Measurements from ENCODE around the gene PCMTD2. TPM values are rescaled to one million over a fixed set of nuclear protein-coding genes. Genes with fewer than 3 reads are reported as not detected.
"Not testable (repeated sequence)": the region's sequence is repeated elsewhere in the genome, so short reads cannot be mapped to it uniquely, and the experiment has no call there.

PCMTD2 gene
- total RNA-seq, 1 donor from 2014 or later = 89.1 TPM

DNA sequence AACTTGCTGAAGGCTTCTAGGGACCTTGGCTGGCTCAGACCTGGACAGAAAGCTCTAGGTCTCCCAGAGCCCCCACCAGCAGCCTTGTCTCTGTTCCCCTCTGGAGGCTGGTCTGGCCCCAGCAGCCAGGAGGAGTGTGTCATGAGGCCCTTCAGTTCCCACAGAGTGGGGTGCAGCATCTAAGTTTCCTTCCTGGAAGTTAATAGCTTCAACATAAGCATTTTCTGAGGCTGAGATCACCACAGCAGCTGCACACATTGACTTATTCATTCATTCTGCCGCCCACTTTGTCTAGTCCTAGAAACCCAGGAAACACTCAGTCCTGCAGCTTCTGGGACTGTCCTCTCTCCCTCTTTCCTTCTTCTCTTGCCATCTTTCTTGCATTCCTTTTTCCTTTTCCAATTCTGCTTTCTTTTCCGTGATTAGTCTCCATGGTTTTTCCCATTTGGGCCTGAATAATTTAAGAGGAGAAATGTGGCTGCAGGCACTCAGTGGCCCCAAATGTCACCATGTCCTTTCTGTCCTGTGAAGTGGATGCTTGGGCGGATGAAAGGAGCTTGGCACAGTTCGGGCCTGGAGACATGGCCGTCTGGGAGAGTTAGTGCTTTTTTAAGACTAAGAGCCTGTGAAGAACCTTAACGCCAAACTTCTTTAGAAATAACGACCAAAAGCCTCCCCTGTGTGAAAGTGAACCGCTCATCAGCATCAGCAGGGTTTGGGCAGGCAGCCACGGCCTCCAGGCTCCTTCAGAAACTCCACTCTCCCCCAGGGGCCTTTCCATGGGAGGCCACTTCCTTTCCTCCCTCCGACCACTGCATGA is 31.0 kb upstream of the PCMTD2 start:
- DNase-seq = peak; percentile 95

- DNase-seq = no peak
Measured at GRCh38 chr20:64225171-64225595, 30.4 kb upstream of the PCMTD2 start.

DNA sequence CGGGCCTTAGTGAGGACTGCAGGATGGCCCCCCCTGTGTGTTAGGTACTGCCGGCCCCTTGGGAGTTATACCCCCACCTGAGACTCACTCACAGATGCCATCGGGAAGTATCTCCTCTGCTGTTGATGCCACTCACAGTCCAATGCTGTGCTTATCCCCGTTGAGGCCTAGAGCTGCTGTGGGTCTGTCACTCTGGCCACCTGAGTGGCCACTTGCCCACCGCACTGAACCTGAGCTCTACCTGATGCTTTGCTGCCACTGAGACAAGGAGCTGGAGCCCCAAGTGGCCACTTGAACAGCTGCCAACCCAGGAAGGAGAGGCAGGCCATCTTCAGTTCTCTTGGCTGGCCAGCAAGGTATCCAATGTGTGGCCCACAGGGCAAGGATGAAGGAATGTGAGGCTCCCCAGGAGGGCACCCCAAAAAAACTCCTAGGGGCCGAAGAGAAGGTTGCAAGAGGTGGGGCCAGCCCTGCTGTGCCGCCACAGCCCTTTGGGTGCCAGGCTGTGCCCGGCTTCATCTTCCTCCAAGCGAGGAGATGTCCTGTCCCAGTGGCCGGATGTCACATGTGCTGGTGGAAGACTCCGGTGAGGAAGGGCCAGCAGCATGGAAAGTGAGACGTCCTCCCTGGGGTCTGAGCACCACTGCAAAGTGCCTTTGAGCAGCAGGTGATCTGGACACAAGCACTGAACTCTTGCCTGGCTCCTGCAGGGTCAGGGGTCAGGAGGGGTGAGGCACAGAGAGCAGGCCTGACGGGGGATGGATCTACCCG is 29.5 kb upstream of the PCMTD2 start:
- no peak for DNase-seq

DNA sequence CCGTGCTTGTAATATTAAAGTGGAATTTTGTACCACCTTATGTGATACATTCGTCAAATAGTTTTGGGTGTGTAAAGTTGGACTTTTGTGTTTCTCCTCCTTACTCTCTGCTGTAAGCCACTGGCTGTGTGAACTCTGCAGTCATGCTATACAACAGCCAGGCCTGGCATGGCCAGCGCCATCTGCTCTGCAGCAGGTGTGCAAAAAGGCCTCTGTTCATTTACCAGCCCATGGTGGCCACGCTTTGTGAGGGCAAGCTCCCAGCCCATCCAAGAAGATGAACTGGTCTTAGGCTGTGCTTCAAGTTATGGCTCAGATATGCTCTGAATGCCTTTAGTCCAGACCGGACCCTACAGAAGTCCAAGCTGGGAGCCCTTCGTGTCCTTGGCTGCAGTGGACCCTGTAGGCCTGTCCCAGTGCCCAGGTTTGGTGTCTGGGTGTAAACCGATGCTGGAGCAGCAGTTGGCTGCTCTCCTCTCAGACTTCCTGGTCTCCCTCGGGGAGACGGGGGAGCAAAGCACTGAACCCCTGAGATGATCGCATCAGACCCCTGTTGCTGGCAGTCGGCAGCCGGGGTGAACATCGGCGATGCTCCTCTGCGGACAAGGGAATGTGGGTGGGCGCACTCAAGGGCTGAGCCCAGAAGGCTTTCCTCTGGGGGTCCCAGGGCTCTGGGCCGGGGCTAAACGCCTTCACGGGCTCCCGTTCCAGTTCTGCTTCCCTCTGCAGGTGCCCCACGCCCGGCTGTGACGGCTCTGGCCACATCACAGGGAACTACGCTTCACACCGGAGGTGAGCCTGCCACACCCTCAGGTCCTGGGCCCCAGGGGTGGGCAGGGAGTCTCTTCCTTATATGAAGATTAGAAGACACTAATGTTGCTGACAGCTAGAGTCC is 28.6 kb upstream of the PCMTD2 start:
- peak; percentile 41 for DNase-seq

DNA sequence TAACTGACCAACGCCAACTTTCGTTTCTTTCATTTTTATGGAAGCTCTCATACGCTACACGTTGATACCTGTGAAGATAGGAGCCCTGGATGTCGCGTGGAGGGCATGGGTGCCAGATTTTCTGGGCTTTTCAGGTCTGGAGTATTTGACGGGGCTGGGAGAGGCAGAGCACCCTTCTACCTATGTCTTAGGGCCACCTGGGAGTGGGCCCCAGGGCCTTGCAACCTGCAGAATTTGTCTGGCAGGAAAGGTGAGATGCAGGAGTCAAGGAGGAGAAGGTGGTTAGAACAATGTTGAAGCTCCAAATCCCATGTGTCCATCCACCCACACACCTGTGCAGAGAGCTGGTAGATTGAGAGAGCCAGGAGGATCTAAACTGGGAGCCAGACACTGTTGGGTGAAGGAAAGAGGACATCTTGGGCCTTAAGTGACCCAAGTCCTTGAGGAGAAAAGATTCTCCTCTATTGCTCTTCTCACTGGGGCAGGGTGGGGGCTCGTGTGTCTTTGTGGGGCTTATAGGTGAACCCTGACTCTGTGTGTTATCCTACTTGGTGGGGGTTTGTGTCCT is 27.4 kb upstream of the PCMTD2 start:
- no peak for DNase-seq

DNA sequence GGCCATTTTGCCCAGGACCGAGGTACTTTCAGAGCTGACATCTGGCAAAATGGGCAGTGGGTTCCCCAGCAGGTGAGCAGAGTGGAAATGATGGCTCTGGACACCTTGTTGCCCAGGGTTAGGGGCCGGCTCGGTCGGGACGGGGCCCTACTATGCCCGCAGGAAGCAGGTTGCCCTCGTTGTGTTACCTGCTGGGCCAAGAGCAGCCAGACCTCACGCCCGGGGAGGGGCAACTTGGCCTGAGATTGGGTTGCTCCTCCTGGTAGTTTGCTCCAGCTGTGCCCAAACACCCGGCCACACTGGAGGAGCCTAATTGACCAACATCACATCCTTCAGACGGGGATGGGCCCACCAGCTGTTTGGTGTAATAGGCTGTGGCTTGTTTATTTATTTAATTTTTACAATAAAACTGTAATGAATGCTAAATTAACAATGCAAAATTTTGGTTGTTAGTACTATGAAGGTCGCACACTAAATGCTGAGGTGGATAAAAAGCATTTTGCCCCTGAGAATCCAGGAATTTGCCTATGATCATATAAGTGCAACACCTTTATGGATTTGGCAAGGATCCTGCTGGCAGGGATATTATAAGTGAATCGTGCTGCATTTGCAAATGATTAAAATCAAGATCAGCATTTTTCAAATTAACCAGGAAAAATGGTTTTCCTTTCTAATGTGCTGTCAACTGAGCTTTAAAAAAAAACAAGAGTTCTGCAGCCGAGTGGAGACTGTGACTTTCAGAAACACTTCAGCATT is 26.6 kb upstream of the PCMTD2 start:
- no peak for DNase-seq

DNA sequence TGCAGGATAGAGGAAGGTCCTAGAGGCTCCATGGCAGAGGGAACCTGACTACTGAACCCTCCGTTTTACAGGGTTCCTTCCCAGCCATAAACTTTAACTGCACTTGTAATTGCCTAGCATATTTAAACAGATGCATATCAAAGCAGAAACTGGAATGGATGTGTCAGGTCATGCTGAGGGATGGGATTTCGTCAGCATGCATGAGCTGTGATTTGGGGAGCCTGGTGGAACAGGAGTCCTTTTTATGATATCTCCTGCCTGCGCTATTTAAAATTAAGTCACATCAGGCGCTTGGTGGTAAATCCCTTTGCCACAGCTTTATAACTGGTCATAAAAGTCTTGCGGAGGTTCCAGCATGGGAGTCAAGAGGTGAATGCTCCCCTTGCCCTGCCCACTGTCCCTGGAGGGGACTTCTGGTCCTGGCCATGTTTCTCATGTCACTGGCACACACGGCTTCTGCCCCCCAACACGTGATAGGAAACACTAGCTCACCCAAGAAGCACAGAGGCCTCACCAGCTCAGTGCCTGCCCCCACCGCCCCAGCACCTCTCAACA is 26.0 kb upstream of the PCMTD2 start:
- no peak for DNase-seq

GRCh38 chr20:64230461-64231145 is 24.9 kb upstream of the PCMTD2 start:
- no peak for DNase-seq

DNA sequence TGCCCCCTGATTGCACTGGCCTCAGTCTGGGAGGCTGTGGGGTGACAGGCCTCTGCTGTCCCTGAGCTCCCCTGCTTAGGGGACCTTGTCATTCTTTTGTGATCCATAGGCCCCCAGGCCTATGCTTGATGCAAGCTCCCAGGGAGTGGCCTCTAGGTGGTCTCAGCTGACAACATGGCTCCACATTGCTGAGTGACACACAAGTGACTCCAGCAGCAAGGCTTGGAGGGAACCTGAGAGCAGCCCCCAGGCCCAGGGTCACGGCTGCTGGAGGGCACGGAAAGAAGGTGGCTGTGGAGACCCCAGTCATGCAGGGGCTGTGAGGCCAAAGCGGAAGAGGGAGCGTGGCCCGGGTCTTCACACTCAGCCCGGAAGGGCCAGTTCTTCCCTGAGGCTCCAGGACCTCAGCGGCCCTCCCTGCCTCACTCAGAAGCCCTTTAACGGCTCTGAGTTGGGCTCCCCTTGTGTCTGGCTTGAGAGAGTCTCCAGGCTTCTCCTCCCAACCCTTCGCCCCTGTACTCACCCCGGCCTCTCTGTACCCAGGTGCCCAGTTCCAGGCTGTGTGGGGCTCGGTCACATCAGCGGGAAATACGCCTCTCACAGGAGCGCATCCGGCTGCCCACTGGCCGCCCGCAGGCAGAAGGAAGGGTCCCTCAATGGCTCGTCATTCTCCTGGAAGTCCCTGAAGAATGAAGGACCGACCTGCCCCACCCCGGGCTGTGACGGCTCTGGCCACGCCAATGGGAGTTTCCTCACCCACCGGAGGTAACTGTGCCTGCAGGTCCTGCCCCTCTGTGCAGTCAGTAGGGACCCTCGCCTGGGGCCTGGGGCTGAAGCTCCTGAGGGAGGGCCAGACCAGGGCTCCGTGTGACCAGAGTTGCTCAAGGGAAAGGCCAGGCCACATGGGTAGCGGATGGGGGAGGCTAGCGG is 23.7 kb upstream of the PCMTD2 start:
- DNase-seq = no peak

DNA sequence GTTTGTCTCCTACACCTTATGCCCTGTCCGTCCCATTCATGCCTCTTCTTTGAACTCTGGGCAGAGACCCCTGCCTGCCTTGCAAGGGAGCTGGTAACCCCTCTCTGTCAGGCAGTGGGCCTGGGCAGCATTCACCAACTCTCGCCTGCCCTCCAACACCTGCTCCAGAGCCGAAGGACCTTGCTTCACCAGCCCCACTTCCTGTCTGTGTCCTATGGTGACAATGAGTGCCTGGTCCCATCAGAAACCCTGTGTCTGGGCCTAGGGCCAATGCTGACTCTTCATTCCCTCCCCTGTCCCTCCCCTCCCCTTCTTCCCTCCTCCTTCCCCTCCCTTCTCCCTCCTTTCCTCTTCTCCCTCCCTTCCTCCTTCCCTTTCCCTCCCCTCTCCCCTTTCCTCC is 22.8 kb upstream of the PCMTD2 start:
- peak; percentile 43 for DNase-seq

DNA sequence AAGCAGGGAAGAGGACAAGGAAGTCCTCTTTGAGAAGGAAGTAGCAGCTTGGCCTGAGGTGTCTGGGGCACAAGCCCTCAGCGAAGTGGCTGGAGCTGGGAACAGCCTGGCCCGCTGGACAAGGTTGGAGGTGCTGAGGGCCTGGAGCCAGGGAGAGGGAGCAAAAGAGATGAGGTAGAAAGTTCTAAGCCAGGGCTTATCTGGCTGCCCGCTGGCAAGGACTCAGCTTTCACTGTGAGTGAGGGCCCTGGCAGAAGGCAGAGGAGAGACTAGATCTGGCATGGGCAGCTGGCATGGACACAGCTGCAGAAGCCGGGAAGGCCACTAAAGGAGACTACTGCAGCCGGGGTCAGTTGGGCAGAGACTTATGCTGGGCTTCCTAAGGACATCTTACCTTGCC is 21.8 kb upstream of the PCMTD2 start:
- peak; percentile 69 for DNase-seq

GRCh38 chr20:64234291-64234791 is 21.2 kb upstream of the PCMTD2 start:
- DNase-seq = no peak

DNA sequence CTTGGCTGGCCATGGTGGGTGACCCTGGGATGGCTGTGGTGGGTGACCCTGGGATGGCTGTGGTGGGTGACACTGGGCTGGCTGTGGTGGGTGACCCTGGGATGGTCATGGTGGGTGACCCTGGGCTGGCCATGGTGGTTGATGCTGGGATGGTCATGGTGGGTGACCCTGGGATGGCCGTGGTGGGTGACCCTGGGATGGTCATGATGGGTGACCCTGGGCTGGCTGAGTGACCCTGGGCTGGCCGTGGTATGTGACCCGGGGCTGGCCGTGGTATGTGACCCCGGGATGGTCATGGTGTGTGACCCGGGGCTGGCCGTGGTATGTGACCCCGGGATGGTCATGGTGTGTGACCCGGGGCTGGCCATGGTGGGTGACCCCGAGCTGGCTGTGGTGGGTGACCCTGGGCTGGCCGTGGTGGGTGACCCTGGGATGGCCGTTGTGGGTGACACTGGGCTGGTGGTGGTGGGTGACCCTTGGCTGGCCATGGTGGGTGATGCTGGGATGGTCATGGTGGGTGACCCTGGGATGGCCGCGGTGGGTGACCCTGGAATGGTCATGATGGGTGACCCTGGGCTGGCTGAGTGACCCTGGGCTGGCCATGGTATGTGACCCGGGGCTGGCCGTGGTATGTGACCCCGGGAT is 20.5 kb upstream of the PCMTD2 start:
- DNase-seq = not testable (repeated sequence)

DNA sequence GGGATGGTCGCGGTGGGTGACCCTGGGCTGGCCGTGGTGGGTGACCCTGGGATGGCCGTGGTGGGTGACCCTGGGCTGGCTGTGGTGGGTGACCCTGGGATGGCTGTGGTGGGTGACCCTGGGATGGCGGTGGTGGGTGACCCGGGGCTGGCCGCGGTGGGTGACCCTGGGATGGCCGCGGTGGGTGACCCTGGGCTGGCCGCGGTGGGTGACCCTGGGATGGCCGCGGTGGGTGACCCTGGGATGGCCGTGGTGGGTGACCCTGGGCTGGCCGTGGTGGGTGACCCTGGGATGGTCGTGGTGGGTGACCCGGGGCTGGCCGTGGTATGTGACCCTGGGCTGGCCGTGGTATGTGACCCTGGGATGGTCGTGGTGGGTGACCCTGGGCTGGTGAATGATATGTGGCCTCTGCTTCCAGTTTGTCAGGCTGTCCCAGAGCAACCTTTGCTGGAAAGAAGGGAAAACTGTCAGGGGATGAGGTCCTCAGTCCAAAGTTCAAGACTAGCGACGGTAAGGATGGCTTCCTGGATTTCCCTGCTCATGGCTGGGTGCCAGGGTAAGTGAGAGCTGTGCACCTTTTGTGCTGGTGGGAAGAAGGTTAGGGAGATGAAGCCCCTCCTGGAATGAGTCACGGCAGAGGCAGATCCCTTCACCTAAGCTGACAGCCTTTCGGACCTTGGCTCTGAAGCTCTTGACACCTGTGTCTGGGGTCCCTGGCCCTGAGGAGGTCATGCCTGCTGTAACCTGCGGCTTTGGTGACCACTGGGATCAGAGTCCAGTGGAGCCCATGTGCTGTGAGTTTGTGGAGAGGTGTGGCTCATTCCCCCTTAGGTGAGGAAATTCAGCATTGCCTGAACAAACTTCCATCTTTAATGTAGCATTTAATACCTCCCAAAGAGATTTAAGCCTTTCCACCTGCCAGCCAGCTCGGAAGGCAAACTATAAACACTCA is 19.1 kb upstream of the PCMTD2 start:
- no peak for DNase-seq

GRCh38 chr20:64237316-64237715 is 18.2 kb upstream of the PCMTD2 start:
- no peak for DNase-seq

DNA sequence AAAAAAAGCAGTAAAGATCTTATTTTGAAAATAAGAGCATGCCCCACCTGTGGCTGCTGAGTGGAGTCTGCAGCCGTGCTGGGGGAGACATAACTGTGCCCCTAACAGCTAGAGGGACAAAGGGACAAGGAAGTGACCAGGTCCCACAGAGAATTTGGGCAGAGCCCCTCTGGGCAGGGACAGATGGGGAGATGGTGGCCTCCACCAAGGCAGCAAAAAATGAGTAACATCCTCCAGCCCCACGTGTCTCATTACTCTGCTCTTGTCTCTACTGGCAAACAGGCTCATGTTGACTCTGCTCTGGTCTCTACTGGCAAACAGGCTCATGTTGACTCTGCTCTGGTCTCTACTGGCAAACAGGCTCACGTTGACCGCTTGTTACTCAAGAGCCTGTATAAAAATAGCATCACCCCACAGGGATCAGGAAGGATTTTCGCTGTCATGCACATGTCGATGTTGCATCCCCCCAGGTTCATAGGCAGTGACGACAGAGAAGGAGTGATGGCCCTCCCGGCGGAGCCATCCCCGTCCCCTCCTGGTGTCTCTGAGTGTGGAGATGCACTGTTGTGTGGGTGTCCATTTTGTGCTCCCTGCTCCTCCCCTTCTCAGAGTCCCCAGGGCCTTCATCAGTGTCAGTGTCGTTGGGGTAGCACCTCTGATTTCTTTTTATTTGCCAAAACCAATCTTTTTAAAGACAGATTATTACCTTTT is 17.3 kb upstream of the PCMTD2 start:
- DNase-seq = no peak

Data from tongue (tissue), 2 donors.